GM12878 (cell line): ENCODE results near the gene PLEKHD1. TPM values are rescaled to one million over a fixed set of nuclear protein-coding genes. Genes with fewer than 3 reads are reported as not detected.

ENCODE experiments used
- ATAC-seq: fragments of 200-7000 bp; cut with Tn5 transposase; 3 replicates; pipeline ENCODE4 v1.9.1; 2020; ENCODE audit warnings: mild to moderate bottlenecking, moderate library complexity
- BruUV-seq: library from RNA; stranded (reverse); fragments of 400-500 nt; replicated peaks from 2 replicates; lab custom pipeline; 2021; lab: Mats Ljungman, UMichigan
- CTCF ChIA-PET: fragments of 300-600 bp; sonication (Branson Sonifier 250); formaldehyde crosslinking; extraction: SDS; loops from one replicate; lab custom pipeline; 2021; ENCODE audit warnings: inconsistent platforms; lab: Yijun Ruan, JAX
- POLR2A ChIA-PET: fragments of 350-600 bp; formaldehyde crosslinking; extraction: SDS; loops from one replicate; lab custom pipeline; 2021; ENCODE audit warnings: inconsistent platforms; lab: Charles Lee
- RAD21 ChIA-PET: fragments of 300-600 bp; sonication (Branson Sonifier 250); formaldehyde crosslinking; loops from one replicate; lab custom pipeline; 2023; ENCODE audit warnings: antibody characterized with exemption; ENCODE audit not compliant: unreplicated experiment; lab: Charles Lee
- SMC1A ChIA-PET: fragments of 300-600 bp; sonication (Branson Sonifier 250); formaldehyde crosslinking; loops from one replicate; lab custom pipeline; 2023; ENCODE audit not compliant: unreplicated experiment, uncharacterized antibody; lab: Charles Lee
- DNase-seq: peaks from one replicate; pipeline ENCODE4 v3.0.0-alpha.2; 2011; ENCODE audit warnings: low read depth, low spot score
- FAIRE-seq: peaks from 3 replicates; lab custom pipeline; 2011; peaks lifted over from hg19 to GRCh38; lab: Jason Lieb, UNC
- H2AFZ ChIP-seq: 2 replicates; pipeline ENCODE4 v1.6.0; 2011; ENCODE audit warnings: low read depth, low read length, control low read depth; ENCODE audit not compliant: control insufficient read depth
- H3K27ac ChIP-seq: 2 replicates; pipeline ENCODE4 v1.5.1; 2011; ENCODE audit warnings: control low read depth; ENCODE audit not compliant: control insufficient read depth, insufficient read depth
- H3K27me3 ChIP-seq, 2 experiments: replicated peaks in 1 of 2; 2 replicates each; pipeline versions ENCODE4 v1.6.0 to v1.6.1; 2011; ENCODE audit warnings: low read length in 1 of 2; ENCODE audit not compliant: control insufficient read depth in 2 of 2, insufficient read depth in 2 of 2
- H3K36me3 ChIP-seq, 2 experiments: 2 replicates each; pipeline ENCODE4 v1.5.1; 2011; ENCODE audit warnings: low read length in 1 of 2; ENCODE audit not compliant: control insufficient read depth in 2 of 2, insufficient read depth in 2 of 2
- H3K4me1 ChIP-seq: 2 replicates; pipeline ENCODE4 v1.6.1; 2011; ENCODE audit warnings: mild to moderate bottlenecking, low read length, moderate library complexity, mixed read lengths; ENCODE audit not compliant: control insufficient read depth, insufficient read depth
- H3K4me2 ChIP-seq: 2 replicates; pipeline ENCODE4 v1.6.0; 2011; ENCODE audit warnings: control low read depth; ENCODE audit not compliant: control insufficient read depth, insufficient read depth
- H3K4me3 ChIP-seq: fragments of 200-600 bp; sonication (generic); 2 replicates; pipeline ENCODE4 v1.5.1; 2016
- H3K79me2 ChIP-seq: 2 replicates; pipeline ENCODE4 v1.6.0; 2011; ENCODE audit warnings: low read length; ENCODE audit not compliant: control insufficient read depth, insufficient read depth
- H3K9ac ChIP-seq: 2 replicates; pipeline ENCODE4 v1.8.0; 2011; ENCODE audit warnings: low read length, control low read depth, mixed read lengths; ENCODE audit not compliant: control insufficient read depth, insufficient read depth
- H3K9me3 ChIP-seq: replicated peaks from 3 replicates; pipeline ENCODE4 v1.5.1; 2011; ENCODE audit warnings: mild to moderate bottlenecking, low read length; ENCODE audit not compliant: control insufficient read depth, insufficient read depth
- H4K20me1 ChIP-seq: 2 replicates; pipeline ENCODE4 v1.6.0; 2011; ENCODE audit not compliant: control insufficient read depth, insufficient read depth
- CBX3 ChIP-seq: fragments of 200-600 bp; sonication (generic); IDR thresholded peaks from 2 replicates; pipeline ENCODE4 v1.6.1; 2016; ENCODE audit warnings: low read depth, borderline replicate concordance
- DPF2 ChIP-seq: fragments of 450-650 bp; IDR thresholded peaks from 2 replicates; pipeline ENCODE4 v1.6.1; 2017; ENCODE audit warnings: mild to moderate bottlenecking
- KAT2A ChIP-seq: conservative IDR thresholded peaks from 2 replicates; pipeline ENCODE4 v1.6.1; 2011; ENCODE audit warnings: low read depth, low read length; ENCODE audit not compliant: control insufficient read depth
- NR2C1 ChIP-seq: fragments of 450-650 bp; IDR thresholded peaks from 2 replicates; pipeline ENCODE4 v1.6.1; 2017; ENCODE audit warnings: antibody characterized with exemption, mild to moderate bottlenecking, moderate library complexity
- POLR2AphosphoS2 ChIP-seq: IDR thresholded peaks from 2 replicates; pipeline ENCODE4 v1.6.1; 2011; ENCODE audit warnings: low read depth, mild to moderate bottlenecking, low read length, improper control_type of control experiment, moderate library complexity
- RCOR1 ChIP-seq: conservative IDR thresholded peaks from 2 replicates; pipeline ENCODE4 v1.6.1; 2012; ENCODE audit warnings: low read depth, low read length, improper control_type of control experiment
- RELA ChIP-seq: fragments of 450-650 bp; IDR thresholded peaks from 2 replicates; pipeline ENCODE4 v1.8.0; 2014; ENCODE audit warnings: borderline replicate concordance; ENCODE audit not compliant: partially characterized antibody
- STAT3 ChIP-seq: IDR thresholded peaks from 2 replicates; pipeline ENCODE4 v1.6.1; 2011; ENCODE audit warnings: low read depth, low read length, improper control_type of control experiment
- TAF1 ChIP-seq: IDR thresholded peaks from 2 replicates; pipeline ENCODE4 v1.6.1; 2011; ENCODE audit warnings: mild to moderate bottlenecking, low read depth, low read length, borderline replicate concordance
- YBX1 ChIP-seq: fragments of 450-650 bp; IDR thresholded peaks from 2 replicates; pipeline ENCODE4 v1.6.1; 2016; ENCODE audit warnings: antibody characterized with exemption
- WGBS: methylation state at CpG from one replicate; pipeline ENCODE4 v1.1.6; 2016; ENCODE audit warnings: low lambda C conversion rate; ENCODE audit not compliant: insufficient replicate concordance, insufficient coverage; ENCODE audit errors: missing lambda C conversion rate; 5-methylcytosine and 5-hydroxymethylcytosine counted together
- in situ Hi-C: fragments of 300-500 bp; cut with MboI; formaldehyde crosslinking; loops from 9 replicates; pipeline ENCODE4 v1.14.3; 2018; ENCODE audit warnings: mixed read lengths
- intact Hi-C: fragments of 100-400 bp; cut with micrococcal nuclease; formaldehyde crosslinking; loops from one replicate; pipeline ENCODE4 v1.14.2; 2022; ENCODE audit not compliant: unreplicated experiment
- polyA plus RNA-seq, 11 experiments: library from polyadenylated mRNA; depleted of rRNA in 4 of 11; unstranded in 6 of 11; stranded (reverse) in 5 of 11; fragments of >200 nt; fragmentation: Nextera tagmentation in 4 of 11; fragmentation: Illumina TruSeq in 1 of 11; extraction: Ambion mirVana in 4 of 11; extraction: Trizol in 1 of 11; gene quantifications; 1 replicate in 1 of 11; 2 replicates in 10 of 11; pipeline versions ENCODE4 v1.2.1 to v1.2.3, GENCODE V29; 2011 to 2016; ENCODE audit warnings: inconsistent platforms in 2 of 11, missing spikeins in 2 of 11, low read depth in 1 of 11
- total RNA-seq, 4 experiments: library from RNA; depleted of rRNA in 3 of 4; stranded (reverse); fragments of >200 nt in 3 of 4; fragmentation: Illumina TruSeq in 1 of 4; extraction: Trizol in 1 of 4; gene quantifications; 2 replicates each; pipeline versions ENCODE4 v1.2.1 to v1.2.3, GENCODE V29; 2013 to 2021
- TF ChIP-seq, protein P1 (sequence below): fragments of 450-650 bp; IDR thresholded peaks from 2 replicates; pipeline ENCODE4 v1.6.1; 2014; ENCODE audit warnings: mild to moderate bottlenecking
- TF ChIP-seq, protein P2 (sequence below): fragments of 150-350 bp; IDR thresholded peaks from 2 replicates; pipeline ENCODE4 v1.6.1; 2016; ENCODE audit warnings: low read depth, low read length
- TF ChIP-seq, protein P3 (sequence below): IDR thresholded peaks from 2 replicates; pipeline ENCODE4 v1.6.1; 2011; ENCODE audit warnings: borderline replicate concordance, low read depth, mild to moderate bottlenecking, moderate library complexity, low read length; ENCODE audit not compliant: insufficient read depth, poor library complexity, severe bottlenecking
- TF ChIP-seq, protein P4 (sequence below): fragments of 450-650 bp; IDR thresholded peaks from 2 replicates; pipeline ENCODE4 v1.6.1; 2017; ENCODE audit warnings: borderline replicate concordance
- TF ChIP-seq, protein P5 (sequence below): fragments of 450-650 bp; formaldehyde crosslinking; IDR thresholded peaks from 2 replicates; pipeline ENCODE4 v1.4.0; 2022; ENCODE audit warnings: mild to moderate bottlenecking, moderate library complexity

The PLEKHD1 gene
- total and polyA plus RNA-seq, 10 of the 15 experiments (the other 5 are each of a cell fraction or from before 2014, with no cell fraction given): 0.01 to 0.08 (median 0.04) TPM; not detected in 6

DNA sequence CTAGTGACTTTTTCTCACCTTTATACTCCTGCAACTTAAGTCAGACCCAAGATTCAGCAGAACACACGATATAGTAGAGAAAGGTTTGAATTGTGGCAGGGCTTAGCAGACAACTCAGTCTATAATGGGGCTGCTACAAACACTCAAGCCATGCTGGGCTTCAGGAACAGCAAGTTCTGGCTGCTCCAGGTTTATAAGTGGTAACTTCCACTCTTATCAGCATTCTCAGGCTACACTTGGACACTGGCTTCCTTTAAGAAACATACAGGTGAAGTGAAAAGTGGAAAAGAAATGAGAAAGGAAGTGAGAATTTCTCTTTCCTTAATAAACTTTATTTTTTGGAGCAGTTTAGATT lies 21.7 kb downstream of the PLEKHD1 start:
- Histone ChIP-seq H3K27ac (no peak overlapping the region), H2AFZ (no peak overlapping the region), H3K4me1 (no peaks in the 10 kb centered on the region), H3K79me2 (no peaks in the 10 kb centered on the region), H3K27me3 (no peaks in the 10 kb centered on the region), H3K9me3 (no peaks in the 10 kb centered on the region), H3K9ac (no peak overlapping the region), H3K4me3 (no peak overlapping the region), H3K4me2 (no peak overlapping the region), H3K36me3 (no peaks in the 10 kb centered on the region), H4K20me1 (no peaks in the 10 kb centered on the region)
- DNase-seq: no peak
- intact Hi-C loops: no loop called here
- ATAC-seq: no peak
- SMC1A ChIA-PET: no interaction called here
- in situ Hi-C loops: no loop called here
- CTCF ChIA-PET: no interaction called here
- POLR2A ChIA-PET: no interaction called here
- BruUV-seq: no TSS peak
- no peak for FAIRE-seq
- 0% methylated on average over 1 of the region's 1 CpG for WGBS
- RAD21 ChIA-PET: no interaction called here
- TF ChIP-seq STAT3 (no peak), KAT2A (no peak), TAF1 (no peak), RCOR1 (no peak), POLR2AphosphoS2 (no peak), NR2C1 (no peak), RELA (no peak), YBX1 (no peak), CBX3 (no peak), DPF2 (no peak)
- TF ChIP-seq, protein P1, sequence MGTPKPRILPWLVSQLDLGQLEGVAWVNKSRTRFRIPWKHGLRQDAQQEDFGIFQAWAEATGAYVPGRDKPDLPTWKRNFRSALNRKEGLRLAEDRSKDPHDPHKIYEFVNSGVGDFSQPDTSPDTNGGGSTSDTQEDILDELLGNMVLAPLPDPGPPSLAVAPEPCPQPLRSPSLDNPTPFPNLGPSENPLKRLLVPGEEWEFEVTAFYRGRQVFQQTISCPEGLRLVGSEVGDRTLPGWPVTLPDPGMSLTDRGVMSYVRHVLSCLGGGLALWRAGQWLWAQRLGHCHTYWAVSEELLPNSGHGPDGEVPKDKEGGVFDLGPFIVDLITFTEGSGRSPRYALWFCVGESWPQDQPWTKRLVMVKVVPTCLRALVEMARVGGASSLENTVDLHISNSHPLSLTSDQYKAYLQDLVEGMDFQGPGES: no peak
- TF ChIP-seq, protein P2, sequence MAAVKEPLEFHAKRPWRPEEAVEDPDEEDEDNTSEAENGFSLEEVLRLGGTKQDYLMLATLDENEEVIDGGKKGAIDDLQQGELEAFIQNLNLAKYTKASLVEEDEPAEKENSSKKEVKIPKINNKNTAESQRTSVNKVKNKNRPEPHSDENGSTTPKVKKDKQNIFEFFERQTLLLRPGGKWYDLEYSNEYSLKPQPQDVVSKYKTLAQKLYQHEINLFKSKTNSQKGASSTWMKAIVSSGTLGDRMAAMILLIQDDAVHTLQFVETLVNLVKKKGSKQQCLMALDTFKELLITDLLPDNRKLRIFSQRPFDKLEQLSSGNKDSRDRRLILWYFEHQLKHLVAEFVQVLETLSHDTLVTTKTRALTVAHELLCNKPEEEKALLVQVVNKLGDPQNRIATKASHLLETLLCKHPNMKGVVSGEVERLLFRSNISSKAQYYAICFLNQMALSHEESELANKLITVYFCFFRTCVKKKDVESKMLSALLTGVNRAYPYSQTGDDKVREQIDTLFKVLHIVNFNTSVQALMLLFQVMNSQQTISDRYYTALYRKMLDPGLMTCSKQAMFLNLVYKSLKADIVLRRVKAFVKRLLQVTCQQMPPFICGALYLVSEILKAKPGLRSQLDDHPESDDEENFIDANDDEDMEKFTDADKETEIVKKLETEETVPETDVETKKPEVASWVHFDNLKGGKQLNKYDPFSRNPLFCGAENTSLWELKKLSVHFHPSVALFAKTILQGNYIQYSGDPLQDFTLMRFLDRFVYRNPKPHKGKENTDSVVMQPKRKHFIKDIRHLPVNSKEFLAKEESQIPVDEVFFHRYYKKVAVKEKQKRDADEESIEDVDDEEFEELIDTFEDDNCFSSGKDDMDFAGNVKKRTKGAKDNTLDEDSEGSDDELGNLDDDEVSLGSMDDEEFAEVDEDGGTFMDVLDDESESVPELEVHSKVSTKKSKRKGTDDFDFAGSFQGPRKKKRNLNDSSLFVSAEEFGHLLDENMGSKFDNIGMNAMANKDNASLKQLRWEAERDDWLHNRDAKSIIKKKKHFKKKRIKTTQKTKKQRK: no peak
- TF ChIP-seq, protein P3, sequence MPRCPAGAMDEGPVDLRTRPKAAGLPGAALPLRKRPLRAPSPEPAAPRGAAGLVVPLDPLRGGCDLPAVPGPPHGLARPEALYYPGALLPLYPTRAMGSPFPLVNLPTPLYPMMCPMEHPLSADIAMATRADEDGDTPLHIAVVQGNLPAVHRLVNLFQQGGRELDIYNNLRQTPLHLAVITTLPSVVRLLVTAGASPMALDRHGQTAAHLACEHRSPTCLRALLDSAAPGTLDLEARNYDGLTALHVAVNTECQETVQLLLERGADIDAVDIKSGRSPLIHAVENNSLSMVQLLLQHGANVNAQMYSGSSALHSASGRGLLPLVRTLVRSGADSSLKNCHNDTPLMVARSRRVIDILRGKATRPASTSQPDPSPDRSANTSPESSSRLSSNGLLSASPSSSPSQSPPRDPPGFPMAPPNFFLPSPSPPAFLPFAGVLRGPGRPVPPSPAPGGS: no peak
- TF ChIP-seq, protein P4, sequence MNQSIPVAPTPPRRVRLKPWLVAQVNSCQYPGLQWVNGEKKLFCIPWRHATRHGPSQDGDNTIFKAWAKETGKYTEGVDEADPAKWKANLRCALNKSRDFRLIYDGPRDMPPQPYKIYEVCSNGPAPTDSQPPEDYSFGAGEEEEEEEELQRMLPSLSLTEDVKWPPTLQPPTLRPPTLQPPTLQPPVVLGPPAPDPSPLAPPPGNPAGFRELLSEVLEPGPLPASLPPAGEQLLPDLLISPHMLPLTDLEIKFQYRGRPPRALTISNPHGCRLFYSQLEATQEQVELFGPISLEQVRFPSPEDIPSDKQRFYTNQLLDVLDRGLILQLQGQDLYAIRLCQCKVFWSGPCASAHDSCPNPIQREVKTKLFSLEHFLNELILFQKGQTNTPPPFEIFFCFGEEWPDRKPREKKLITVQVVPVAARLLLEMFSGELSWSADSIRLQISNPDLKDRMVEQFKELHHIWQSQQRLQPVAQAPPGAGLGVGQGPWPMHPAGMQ: no peak
- TF ChIP-seq, protein P5, sequence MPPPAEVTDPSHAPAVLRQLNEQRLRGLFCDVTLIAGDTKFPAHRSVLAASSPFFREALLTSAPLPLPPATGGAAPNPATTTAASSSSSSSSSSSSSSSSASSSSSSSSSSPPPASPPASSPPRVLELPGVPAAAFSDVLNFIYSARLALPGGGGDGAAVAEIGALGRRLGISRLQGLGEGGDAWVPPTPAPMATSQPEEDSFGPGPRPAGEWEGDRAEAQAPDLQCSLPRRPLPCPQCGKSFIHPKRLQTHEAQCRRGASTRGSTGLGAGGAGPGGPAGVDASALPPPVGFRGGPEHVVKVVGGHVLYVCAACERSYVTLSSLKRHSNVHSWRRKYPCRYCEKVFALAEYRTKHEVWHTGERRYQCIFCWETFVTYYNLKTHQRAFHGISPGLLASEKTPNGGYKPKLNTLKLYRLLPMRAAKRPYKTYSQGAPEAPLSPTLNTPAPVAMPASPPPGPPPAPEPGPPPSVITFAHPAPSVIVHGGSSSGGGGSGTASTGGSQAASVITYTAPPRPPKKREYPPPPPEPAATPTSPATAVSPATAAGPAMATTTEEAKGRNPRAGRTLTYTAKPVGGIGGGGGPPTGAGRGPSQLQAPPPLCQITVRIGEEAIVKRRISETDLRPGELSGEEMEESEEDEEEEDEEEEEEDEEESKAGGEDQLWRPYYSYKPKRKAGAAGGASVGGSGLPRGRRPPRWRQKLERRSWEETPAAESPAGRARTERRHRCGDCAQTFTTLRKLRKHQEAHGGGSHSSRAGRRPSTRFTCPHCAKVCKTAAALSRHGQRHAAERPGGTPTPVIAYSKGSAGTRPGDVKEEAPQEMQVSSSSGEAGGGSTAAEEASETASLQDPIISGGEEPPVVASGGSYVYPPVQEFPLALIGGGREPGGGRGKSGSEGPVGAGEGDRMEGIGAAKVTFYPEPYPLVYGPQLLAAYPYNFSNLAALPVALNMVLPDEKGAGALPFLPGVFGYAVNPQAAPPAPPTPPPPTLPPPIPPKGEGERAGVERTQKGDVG (CRISPR knock-in tag): no peak
